Aorta (tissue), 5 donors: ENCODE data around the gene STON2. TPM values are rescaled to one million over a fixed set of nuclear protein-coding genes. Genes with fewer than 3 reads are reported as not detected.

Experiments used
- ATAC-seq: fragments of 200-7000 bp; cut with Tn5 transposase; one replicate; pipeline ENCODE4 v1.9.1; 2022; ENCODE audit warnings: moderate library complexity; ENCODE audit not compliant: low FRiP score
- DNase-seq, 2 donors: peaks; one replicate each; pipeline ENCODE4 v3.0.0-alpha.2; 2020
- H3K27ac ChIP-seq, 2 donors: one replicate each; pipeline ENCODE4 v1.5.1; 2013; ENCODE audit warnings: low read length in 2 of 2, mild to moderate bottlenecking in 2 of 2, moderate library complexity in 2 of 2, control low read depth in 1 of 2, inconsistent platforms in 1 of 2, low read depth in 1 of 2
- H3K27me3 ChIP-seq, 2 donors: one replicate each; pipeline ENCODE4 v1.6.1; 2013; ENCODE audit warnings: control low read depth in 1 of 2, low read length in 1 of 2, mild to moderate bottlenecking in 1 of 2, moderate library complexity in 1 of 2; ENCODE audit not compliant: insufficient read depth in 2 of 2, control insufficient read depth in 1 of 2
- H3K36me3 ChIP-seq, 2 donors: one replicate each; pipeline ENCODE4 v1.6.1; 2013; ENCODE audit warnings: control low read depth in 1 of 2, low read length in 1 of 2, mild to moderate bottlenecking in 1 of 2; ENCODE audit not compliant: insufficient read depth in 2 of 2, control insufficient read depth in 1 of 2
- H3K4me1 ChIP-seq, 2 donors: one replicate each; pipeline ENCODE4 v1.6.1; 2013; ENCODE audit warnings: low read length in 2 of 2, control low read depth in 1 of 2, mild to moderate bottlenecking in 1 of 2, moderate library complexity in 1 of 2; ENCODE audit not compliant: insufficient read depth in 2 of 2, control insufficient read depth in 1 of 2
- H3K4me3 ChIP-seq, 2 donors: one replicate each; pipeline ENCODE4 v1.5.1; 2013; ENCODE audit warnings: low read length in 2 of 2, control low read depth in 1 of 2, mild to moderate bottlenecking in 1 of 2
- H3K9me3 ChIP-seq: one replicate; pipeline ENCODE4 v1.6.1; 2013; ENCODE audit warnings: mild to moderate bottlenecking, low read length; ENCODE audit not compliant: control insufficient read depth
- WGBS, 2 donors: extraction: QIAGEN DNeasy Blood & Tissue Kit; methylation state at CpG; one replicate each; pipeline ENCODE4 v1.1.7; 2013; 5-methylcytosine and 5-hydroxymethylcytosine counted together
- intact Hi-C, 2 donors: fragments of 100-400 bp; cut with DNase I; formaldehyde crosslinking; loops; one replicate each; pipeline versions ENCODE4 v1.14.2 to v1.15.0; 2022
- polyA plus RNA-seq, 2 donors: library from polyadenylated mRNA; stranded (reverse); fragments of 200-250 nt; gene quantifications; one replicate each; pipeline ENCODE4 v1.2.3, GENCODE V29; 2013
- total RNA-seq, 2 donors: library from RNA; stranded (reverse); fragmentation: NEBNext Ultra II Directional; extraction: Animal tissue kit (Norgen Biotek cat#: 25700); gene quantifications; one replicate each; pipeline ENCODE4 v1.2.1, GENCODE V29; 2021
- donor health status: healthy with polysubstance abuse.
- donor health status: Bipolar disorder and iron deficiency.
- donor health status: DM: no; HTN: no; CAD: no.
- donor health status: DM: no; HTN: no; CAD: no.
- donor health status: DM: yes; HTN: yes; CAD: no.

The STON2 gene
- total and polyA plus RNA-seq, 4 donors: 0.03 to 20.5 (median 6.3) TPM

DNA sequence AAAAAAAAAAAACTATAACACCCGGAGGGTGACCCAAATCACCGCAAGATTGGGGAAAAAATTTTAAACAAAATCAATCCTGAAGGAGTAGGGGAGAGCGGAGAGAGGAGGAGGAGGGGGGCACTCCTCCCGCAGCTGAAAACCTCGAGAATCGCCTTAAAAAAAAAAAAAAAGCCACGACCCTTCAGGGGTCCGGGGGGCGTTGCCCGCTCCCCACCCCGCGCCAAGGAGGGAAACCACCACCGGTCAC is 179.6 kb downstream of the STON2 start:
- Histone ChIP-seq H3K27me3 (peaks cover 0 to 1% of the 10 kb centered on the region in 2 donors), H3K27ac (peak overlapping the region; percentile 85 to 98), H3K36me3 (no peaks in the 10 kb centered on the region), H3K4me3 (peak overlapping the region; percentile 75 to 99), H3K9me3 (no peaks in the 10 kb centered on the region), H3K4me1 (peaks cover 3 to 5% of the 10 kb centered on the region in 2 donors)
- DNase-seq (no peak), ATAC-seq (no peak)
- intact Hi-C loops: no loop called here
- WGBS, 2 donors: 0 to 3% methylated on average over 12 to 13 of the region's 13 CpGs

DNA sequence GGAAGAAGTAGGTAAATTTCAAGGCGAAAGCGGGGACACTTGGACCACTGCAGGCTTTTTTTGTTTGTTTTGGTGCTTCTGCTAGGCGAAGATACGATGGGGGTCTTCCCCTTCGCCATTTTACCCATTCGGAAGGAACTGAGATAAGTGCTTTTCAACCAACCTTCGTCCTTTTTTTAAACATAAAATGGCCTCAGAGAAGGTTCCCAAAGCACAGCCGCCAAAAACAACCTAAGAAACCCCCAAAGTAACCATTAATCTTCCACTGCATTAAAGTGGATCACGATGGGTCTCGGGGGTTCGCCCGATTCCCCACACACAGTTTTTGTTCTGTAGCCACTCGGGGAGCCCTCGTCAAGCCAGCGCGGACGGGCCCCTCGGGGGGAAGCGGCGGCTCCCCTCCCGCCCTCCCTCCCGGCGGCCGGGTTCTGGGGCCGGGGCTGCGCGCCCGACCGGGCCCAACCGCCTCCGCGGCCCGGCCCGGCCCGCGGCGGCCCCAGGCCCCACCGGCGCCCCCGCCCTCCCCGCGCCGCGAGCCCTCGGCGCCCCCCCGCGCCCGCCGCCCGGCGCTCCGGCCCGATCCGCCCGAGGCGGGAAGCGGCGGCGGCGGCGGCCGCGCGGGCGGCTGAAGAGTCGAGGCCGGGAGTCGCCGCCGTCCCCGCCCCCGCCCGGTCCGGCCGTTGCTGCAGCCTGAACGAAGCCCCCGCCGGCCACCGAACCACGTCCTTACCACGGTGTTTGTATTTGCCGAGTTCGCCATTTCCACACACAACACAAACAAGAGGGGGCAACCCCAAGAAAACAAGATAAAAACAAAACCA is 180.2 kb downstream of the STON2 start:
- Histone ChIP-seq H3K27me3 (peaks cover 0 to 1% of the 10 kb centered on the region in 2 donors), H3K36me3 (no peaks in the 10 kb centered on the region), H3K4me1 (peaks cover 3 to 5% of the 10 kb centered on the region in 2 donors), H3K27ac (peak overlapping the region; percentile 85 to 98), H3K4me3 (peak overlapping the region; percentile 75 to 99), H3K9me3 (no peaks in the 10 kb centered on the region)
- DNase-seq: peak; percentile 64 to 82
- 0 to 1% methylated on average over 41 to 84 of the region's 84 CpGs for WGBS, 2 donors
- peak; percentile 22 for ATAC-seq
- intact Hi-C loops: loop anchor here in 1 of 2 donors (5.0 kb wide), 1 partner anchor 48 kb away; no protein-coding TSS in a partner anchor

- Histone ChIP-seq H3K4me1 (peaks cover 3 to 5% of the 10 kb centered on the region in 2 donors), H3K4me3 (peak overlapping the region; percentile 75 to 99), H3K27me3 (peaks cover 0 to 1% of the 10 kb centered on the region in 2 donors), H3K27ac (peak overlapping the region; percentile 30 to 98), H3K9me3 (no peaks in the 10 kb centered on the region), H3K36me3 (no peaks in the 10 kb centered on the region)
- intact Hi-C loops: loop anchor here in 1 of 2 donors (5.0 kb wide), 1 partner anchor 47 kb away; no protein-coding TSS in a partner anchor
- DNase-seq: peak; percentile 93 to 94
- peak; percentile 91 for ATAC-seq
- 1% methylated on average over 29 of the region's 29 CpGs for WGBS, 2 donors
Observed at GRCh38 chr14:81219210-81219758, 180.8 kb downstream of the STON2 start.

DNA sequence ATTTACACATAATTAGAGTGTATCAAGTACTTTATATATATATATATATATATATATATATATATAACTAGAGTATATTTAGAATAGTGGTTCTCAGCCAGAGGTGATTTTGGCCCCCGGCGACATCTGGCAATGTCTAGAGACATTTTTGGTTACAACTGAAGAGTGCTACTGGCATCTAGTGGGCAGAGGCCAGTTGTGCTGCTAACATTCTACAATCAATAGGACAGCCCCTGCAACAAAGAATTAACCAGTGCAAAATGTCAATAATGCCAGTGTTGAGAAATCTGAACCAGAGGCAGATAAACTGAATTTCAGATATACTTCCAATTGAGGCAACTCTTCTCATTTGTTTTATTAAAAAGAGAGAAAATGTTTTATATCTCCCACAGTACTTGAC is 188.3 kb downstream of the STON2 start:
- no peak for DNase-seq
- H3K27ac ChIP-seq: no peak overlapping the region
- peaks cover 0 to 3% of the 10 kb centered on the region in 2 donors for H3K36me3 ChIP-seq
- 2 to 6% methylated on average over 2 of the region's 2 CpGs for WGBS, 2 donors
- H3K4me1 ChIP-seq: no peaks in the 10 kb centered on the region
- intact Hi-C loops: no loop called here
- no peak for ATAC-seq
- no peaks in the 10 kb centered on the region for H3K9me3 ChIP-seq
- H3K4me3 ChIP-seq: no peak overlapping the region
- no peaks in the 10 kb centered on the region for H3K27me3 ChIP-seq

Other genes starting within 250 kb of the STON2 start
- 10 to 100 TPM; 32.1 to 33.4 TPM for gene GTF2A1, start 179.4 kb downstream of the STON2 start, total RNA-seq
- gene GTF2A1, start 179.4 kb downstream of the STON2 start, polyA plus RNA-seq: 10 to 100 TPM in 1 of 2 donors, 1 to 10 TPM in 1; 8.5 to 10.7 TPM
- gene SEL1L, start 133.5 kb upstream of the STON2 start, total RNA-seq: 100 to 1,000 TPM; 118 to 119 TPM
- gene SEL1L, start 133.5 kb upstream of the STON2 start, polyA plus RNA-seq: 10 to 100 TPM; 13.1 to 21.7 TPM